SK-N-MC (cell line): ENCODE data around the gene PHF14.

Experiments used
- DNase-seq: peaks from one replicate; pipeline ENCODE4 v3.0.0-alpha.2; 2011; ENCODE audit warnings: low read depth, low spot score
- H3K27ac ChIP-seq: fragments of 200-600 bp; sonication (generic); 2 replicates; pipeline ENCODE4 v1.5.1; 2016; ENCODE audit warnings: mixed run types
- H3K36me3 ChIP-seq: fragments of 200-600 bp; sonication (generic); 2 replicates; pipeline ENCODE4 v1.6.1; 2017; ENCODE audit warnings: antibody characterized with exemption, low read length, mixed read lengths; ENCODE audit not compliant: insufficient read depth
- H3K4me3 ChIP-seq: fragments of 200-600 bp; sonication (generic); 2 replicates; pipeline ENCODE4 v1.5.1; 2016
- H3K9ac ChIP-seq: fragments of 200-600 bp; sonication (generic); 2 replicates; pipeline ENCODE4 v1.8.0; 2017; ENCODE audit warnings: mixed run types, mixed read lengths; ENCODE audit not compliant: insufficient read length
- H3K9me3 ChIP-seq: fragments of 200-600 bp; sonication (generic); 2 replicates; pipeline ENCODE4 v1.6.1; 2017; ENCODE audit warnings: low read depth, mild to moderate bottlenecking, antibody characterized with exemption, low read length, moderate library complexity, mixed read lengths
- EZH2 ChIP-seq: fragments of 200-600 bp; sonication (generic); IDR thresholded peaks from one replicate; pipeline ENCODE4 v1.6.1; 2017; ENCODE audit warnings: antibody characterized with exemption
- FOXP2 ChIP-seq: optimal IDR thresholded peaks from 2 replicates; pipeline ENCODE3; 2011; ENCODE audit warnings: mild to moderate bottlenecking, moderate library complexity; ENCODE audit not compliant: insufficient read depth; ENCODE audit errors: extremely low read length, control extremely low read depth
- POLR2AphosphoS5 ChIP-seq: IDR thresholded peaks from 2 replicates; pipeline ENCODE4 v1.6.1; 2012; ENCODE audit warnings: mild to moderate bottlenecking, low read depth, low read length, borderline replicate concordance

The PHF14 gene

DNA sequence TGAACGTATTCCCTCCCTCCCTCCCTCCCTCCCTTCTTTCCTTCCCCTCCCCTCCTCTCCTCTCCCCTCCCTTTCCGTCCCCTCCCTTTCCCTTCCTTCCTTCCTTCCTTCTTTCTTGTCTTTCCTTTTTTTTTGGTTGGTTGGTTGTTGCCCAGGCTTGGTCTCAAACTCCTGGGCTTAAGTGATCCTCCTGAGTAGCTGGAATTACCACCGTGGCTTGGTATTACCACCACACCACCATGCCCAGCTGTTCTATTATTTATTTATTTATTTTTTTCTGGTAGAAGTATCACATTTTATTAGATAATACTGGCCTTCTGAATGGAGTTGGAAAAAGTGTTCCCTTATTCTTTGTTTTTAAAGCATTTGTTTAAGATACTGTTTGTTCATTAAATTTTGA is 95.9 kb downstream of the PHF14 start:
- DNase-seq, result no peak
- no peak overlapping the region for H3K4me3 ChIP-seq
- peaks cover 60% of the 10 kb centered on the region for H3K36me3 ChIP-seq
- H3K9me3 ChIP-seq, result no peaks in the 10 kb centered on the region
- no peak for TF ChIP-seq FOXP2
- no peak for TF ChIP-seq POLR2AphosphoS5
- no peak for TF ChIP-seq EZH2
- H3K9ac ChIP-seq, result no peak overlapping the region
- no peak overlapping the region for H3K27ac ChIP-seq

DNA sequence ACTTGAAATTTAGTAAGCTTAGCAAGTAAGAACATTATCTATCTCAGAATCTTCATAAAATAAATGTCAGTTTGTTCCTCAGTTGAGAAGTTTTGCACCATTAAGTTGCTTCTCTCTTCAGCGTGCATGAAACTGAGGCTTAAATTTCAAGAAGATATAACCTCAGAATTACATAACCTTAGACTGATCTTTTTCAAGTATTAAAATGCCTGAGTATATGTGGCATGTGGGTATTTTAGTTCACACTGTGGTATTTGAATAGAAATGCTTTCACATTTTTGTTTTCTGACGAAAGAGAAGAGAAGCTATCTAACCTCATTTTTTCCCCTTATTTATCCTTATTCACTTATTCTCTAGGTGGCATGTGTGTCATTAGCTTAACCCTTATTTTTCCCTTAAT is 104.1 kb downstream of the PHF14 start:
- no peak for TF ChIP-seq POLR2AphosphoS5
- H3K9ac ChIP-seq, result no peak overlapping the region
- DNase-seq, result no peak

DNA sequence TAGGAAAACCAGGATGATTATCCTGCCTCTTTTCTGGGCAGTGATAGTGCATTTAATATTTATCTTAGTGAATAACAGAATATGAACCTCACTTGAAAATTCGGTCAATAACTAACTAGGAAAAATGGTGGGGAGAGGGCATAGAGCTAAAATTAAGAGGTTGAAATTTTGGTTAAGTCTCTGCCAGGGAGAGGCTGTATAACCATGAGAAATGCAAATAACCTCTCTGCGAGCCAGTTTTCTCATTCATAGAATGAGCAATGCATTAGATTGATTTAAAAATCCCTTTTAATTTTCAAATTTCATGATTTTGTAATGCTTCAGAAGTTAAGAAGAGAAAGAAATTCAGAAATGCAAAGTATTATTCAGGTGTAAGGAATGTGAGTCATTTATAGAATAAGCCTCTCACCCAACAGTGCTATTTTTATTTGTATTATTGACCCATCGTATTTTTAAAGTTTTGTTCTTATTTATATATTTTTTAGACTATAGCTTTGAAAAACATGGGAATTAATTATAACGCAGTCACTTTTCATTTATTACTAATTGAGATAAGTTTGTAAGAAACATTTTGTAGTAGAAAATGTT is 104.7 kb downstream of the PHF14 start:
- Histone ChIP-seq H3K9ac (no peak overlapping the region), H3K4me3 (no peak overlapping the region), H3K27ac (0 out of 2 replicates have a peak overlapping the region, but pooled peaks have one; percentile 40), H3K9me3 (no peaks in the 10 kb centered on the region), H3K36me3 (peaks cover 34% of the 10 kb centered on the region)
- TF ChIP-seq POLR2AphosphoS5 (no peak), EZH2 (no peak), FOXP2 (no peak)
- DNase-seq, result no peak

More for the DNA sequence above, 104.1 kb downstream of the PHF14 start:
- no peak overlapping the region for H3K27ac ChIP-seq
- H3K9me3 ChIP-seq, result no peaks in the 10 kb centered on the region
- no peak overlapping the region for H3K4me3 ChIP-seq
- H3K36me3 ChIP-seq, result peaks cover 34% of the 10 kb centered on the region

DNA sequence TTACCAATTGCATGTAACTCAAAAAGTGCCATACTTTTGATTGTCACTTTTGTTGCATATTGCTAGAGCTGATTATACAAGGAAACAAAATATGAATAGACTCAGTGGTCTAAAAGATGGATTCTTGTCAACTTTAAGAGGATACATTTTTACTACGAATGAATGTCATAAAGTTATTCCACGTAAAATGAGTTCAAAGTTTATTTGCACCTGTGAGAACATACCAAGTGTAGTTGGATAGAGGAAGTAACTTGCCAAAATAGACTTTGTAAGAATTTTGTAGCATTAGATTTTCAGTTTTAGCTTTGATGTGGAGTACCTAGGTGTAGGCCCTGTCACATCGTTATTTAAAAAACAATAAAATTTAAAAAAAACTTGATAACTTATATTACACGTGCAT is 106.2 kb downstream of the PHF14 start:
- no peak overlapping the region for H3K9ac ChIP-seq
- no peak for DNase-seq
- H3K9me3 ChIP-seq, result no peaks in the 10 kb centered on the region
- H3K27ac ChIP-seq, result no peak overlapping the region
- TF ChIP-seq POLR2AphosphoS5 (no peak), FOXP2 (no peak), EZH2 (no peak)
- H3K36me3 ChIP-seq, result peaks cover 30% of the 10 kb centered on the region
- no peak overlapping the region for H3K4me3 ChIP-seq

DNA sequence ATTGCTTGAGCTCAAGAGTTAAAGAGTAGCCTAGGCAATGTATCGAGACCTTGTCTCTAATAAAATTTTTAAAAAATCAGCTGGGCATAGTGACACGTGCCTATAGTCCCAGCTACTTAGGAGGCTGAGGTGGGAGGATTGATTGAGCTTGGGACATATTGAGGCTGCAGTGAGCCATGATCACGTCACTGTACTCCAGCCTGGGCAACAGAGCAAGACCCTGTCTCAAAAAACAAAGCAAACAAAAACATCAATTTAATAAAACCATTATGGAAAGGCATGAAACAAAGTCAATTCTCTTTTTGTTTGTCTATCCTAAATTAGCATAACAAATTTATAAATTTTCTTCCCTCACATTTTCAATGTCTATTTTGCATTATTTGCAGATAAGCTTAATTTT is 108.4 kb downstream of the PHF14 start:
- Histone ChIP-seq H3K9ac (no peak overlapping the region), H3K9me3 (no peaks in the 10 kb centered on the region), H3K36me3 (peaks cover 26% of the 10 kb centered on the region), H3K4me3 (no peak overlapping the region), H3K27ac (no peak overlapping the region)
- TF ChIP-seq EZH2, result no peak
- DNase-seq, result no peak

DNA sequence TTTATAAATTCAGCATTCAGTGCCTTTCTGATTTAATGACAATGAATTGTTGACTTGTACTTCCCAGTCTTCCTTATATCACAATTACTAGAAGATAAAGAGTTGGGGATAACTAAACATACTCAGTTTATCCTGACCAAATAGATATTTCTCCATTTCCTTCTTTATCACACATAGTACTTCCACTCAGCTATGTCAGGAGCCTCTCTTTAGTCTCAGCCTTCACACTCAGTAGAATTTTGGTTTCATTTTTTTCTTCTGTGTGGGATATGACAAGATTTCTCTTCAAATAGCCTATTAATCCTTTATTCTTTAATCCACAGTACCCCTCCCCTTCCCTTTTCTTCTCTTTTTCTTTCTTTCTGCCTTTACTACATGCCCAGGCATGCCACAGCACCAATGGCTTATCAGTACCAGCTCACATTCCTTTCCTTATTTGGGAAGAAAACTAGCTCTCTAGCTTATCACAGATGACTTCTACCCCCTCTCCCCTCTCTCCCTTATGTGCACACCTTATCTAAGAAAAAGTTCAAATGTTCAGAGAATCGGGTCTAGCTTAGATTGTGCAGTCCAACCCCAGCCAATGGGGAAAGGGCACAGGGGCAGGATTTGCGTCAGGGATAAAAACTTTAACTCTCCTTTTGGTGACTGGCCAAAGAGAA is 109.0 kb downstream of the PHF14 start:
- H3K9ac ChIP-seq, result no peak overlapping the region
- no peaks in the 10 kb centered on the region for H3K9me3 ChIP-seq
- H3K4me3 ChIP-seq, result no peak overlapping the region
- H3K36me3 ChIP-seq, result peaks cover 30% of the 10 kb centered on the region
- no peak overlapping the region for H3K27ac ChIP-seq
- TF ChIP-seq FOXP2, result no peak
- no peak for TF ChIP-seq EZH2
- no peak for TF ChIP-seq POLR2AphosphoS5
- DNase-seq, result no peak

DNA sequence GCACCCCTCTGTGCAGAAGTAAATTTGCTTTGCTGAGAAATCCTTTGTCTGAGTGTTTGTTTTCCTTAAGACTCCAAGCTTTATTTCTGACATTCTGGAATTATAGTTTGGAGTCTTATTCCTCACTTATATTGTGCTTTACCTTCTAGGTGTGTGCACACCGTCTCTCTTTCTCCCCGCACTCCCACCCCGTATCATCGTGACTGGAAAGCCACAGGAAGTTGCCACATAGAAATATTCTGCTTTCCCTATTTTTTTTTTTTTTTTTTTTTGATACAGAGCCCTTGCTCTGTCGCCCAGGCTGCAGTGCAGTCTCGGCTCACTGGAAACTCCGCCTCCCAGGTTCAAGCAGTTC is 109.5 kb downstream of the PHF14 start:
- no peak for DNase-seq
- Histone ChIP-seq H3K27ac (no peak overlapping the region), H3K36me3 (peaks cover 31% of the 10 kb centered on the region), H3K9me3 (no peaks in the 10 kb centered on the region), H3K4me3 (no peak overlapping the region), H3K9ac (no peak overlapping the region)
- TF ChIP-seq EZH2, result no peak
- TF ChIP-seq FOXP2, result no peak
- no peak for TF ChIP-seq POLR2AphosphoS5

DNA sequence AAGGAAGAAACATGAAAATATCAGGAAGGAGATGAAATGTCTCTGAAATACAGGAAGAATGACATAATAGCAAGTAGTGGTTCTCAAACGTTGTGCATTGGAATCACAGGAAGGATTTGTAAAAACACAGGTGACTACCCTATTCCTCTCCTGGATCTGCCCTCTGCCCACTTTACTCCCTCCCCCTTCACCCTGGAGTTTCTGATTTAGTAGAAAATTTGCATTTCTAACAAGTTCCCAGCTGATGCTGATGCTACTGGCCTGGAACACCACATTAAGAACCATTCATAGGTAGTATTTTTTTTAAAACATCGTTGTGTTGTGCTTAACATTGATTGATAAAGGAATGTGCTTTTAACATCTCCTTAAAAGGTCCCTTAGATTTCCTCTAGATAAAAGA is 130.9 kb downstream of the PHF14 start:
- TF ChIP-seq FOXP2 (no peak), POLR2AphosphoS5 (no peak), EZH2 (no peak)
- Histone ChIP-seq H3K27ac (no peak overlapping the region), H3K9me3 (no peaks in the 10 kb centered on the region), H3K36me3 (peaks cover 13% of the 10 kb centered on the region), H3K9ac (no peak overlapping the region), H3K4me3 (no peak overlapping the region)
- DNase-seq, result no peak

DNA sequence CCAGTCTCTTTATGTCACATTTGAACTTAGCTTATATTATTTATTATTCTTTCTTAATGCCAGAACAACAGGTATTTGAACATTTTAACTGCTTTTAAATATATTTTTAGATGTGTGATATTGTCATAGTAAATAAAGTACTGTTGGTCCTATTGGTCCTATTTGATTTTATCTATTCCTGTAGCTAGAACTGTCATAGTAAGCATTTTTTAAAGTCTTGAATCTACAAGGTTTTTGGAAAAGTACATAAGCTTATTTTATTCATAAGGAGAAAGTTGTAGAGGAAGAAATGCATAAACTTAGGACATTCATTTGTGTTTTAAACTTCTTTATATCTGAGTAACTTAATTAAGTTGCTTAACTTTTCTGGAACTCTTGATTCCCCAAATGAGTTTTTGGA is 136.0 kb downstream of the PHF14 start:
- TF ChIP-seq EZH2 (no peak), FOXP2 (no peak), POLR2AphosphoS5 (no peak)
- Histone ChIP-seq H3K9ac (no peak overlapping the region), H3K27ac (no peak overlapping the region), H3K4me3 (no peak overlapping the region), H3K9me3 (no peaks in the 10 kb centered on the region), H3K36me3 (peaks cover 9% of the 10 kb centered on the region; the same call in 1 of the 2 replicates)
- no peak for DNase-seq
